SHP77 (cell line): ENCODE data around the gene TOB1.

Experiments
- DNase-seq, 2 experiments: peaks; one replicate each; lab custom pipeline; 2025; lab: John Stamatoyannopoulos, UW

The TOB1 gene

DNA sequence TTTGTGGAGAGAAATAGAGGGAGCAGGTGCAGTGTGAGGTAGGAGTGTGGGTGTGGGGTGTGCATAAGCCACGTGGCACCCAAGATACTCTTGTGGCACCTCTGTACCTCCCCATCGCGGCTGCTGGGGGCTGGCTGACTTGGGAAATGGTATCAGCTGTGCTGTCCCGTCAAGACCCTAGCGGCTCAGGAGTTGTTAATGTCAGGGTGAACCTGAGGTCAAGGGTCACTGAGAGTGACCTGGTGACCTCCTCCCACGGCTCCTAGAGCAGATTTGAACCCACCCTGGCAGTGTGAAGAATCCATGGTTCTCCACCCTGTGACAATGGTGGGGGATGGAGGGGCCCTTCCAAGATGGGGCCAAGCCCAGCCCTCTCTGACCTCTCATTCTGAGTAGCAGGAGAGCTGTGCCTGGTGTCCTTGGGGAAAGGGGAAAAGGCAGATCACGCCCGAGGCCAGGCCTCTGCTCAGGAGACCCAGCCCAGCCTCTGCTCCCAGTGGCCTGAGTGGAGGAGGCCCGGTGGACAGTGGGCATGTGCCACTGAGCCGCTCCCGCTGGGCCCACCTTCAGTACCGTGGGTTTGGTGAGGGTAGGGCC, 33.8 kb downstream of the TOB1 start:
- no peak for DNase-seq

DNA sequence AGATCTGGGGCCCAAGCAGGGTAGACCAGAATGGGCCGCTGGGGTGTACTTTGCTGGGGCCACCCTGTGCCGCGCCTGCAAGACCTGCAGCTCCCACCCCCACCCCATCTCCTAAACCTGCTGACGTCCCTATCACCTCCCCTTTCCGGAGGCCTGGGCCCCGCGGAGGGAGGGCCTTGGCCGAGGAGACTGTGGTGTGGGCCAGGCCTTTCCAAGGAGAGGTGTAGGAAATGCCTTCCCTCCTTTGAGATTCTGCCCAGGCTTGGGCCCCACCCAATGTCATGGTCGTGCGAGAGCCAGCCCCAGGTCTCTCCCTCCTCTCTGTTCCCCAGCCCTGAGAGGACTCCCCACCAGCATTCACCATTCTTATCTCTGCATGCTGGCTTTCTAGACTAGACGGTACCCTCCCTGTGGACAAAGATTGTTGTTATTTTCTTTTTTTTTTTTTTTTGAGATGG, 34.7 kb downstream of the TOB1 start:
- DNase-seq, result no peak

- DNase-seq, result no peak
Measured at GRCh38 chr17:50830994-50831393, 35.2 kb downstream of the TOB1 start.

- no peak for DNase-seq
Measured at GRCh38 chr17:50830352-50830751, 35.8 kb downstream of the TOB1 start.

DNA sequence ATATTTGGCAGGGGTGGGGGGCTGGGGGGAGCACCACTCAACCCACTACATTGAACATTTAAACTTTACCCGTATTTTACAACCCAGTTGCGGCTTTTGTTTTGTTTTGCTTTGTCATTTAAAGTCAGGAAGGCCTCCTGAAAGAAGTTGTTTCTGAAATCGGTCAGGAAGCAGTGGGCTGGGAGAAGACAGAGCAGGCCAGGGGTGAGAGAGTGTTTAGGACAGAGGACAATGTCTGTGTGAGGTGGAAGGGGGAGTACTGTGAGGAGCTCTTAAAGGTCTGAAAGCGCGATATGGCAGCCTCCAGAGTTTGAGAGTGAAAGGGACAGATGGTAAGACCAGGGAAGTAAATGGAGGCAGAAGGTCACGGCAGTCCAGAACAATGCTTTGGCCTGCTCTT, 36.8 kb downstream of the TOB1 start:
- DNase-seq, result no peak

GRCh38 chr17:50828508-50829170, 37.5 kb downstream of the TOB1 start:
- no peak for DNase-seq

DNA sequence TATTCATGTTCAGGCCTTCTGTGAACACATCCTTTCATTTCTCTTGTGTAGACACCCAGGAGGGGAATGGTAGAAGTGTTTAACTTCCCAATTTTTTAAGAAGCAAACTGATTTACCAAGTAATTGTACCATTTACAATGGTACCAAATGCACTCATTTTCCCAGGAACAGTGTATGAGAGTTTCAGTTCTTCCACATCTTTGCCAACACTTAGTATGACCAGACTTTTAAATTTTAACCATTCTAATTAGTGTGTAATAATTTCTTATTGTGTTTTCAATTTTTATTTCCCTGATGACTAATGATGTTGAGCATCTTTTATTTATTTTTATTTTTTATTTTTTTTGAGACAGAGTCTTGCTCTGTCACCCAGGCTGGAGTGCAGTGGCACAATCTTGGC, 41.0 kb downstream of the TOB1 start:
- DNase-seq, result no peak

DNA sequence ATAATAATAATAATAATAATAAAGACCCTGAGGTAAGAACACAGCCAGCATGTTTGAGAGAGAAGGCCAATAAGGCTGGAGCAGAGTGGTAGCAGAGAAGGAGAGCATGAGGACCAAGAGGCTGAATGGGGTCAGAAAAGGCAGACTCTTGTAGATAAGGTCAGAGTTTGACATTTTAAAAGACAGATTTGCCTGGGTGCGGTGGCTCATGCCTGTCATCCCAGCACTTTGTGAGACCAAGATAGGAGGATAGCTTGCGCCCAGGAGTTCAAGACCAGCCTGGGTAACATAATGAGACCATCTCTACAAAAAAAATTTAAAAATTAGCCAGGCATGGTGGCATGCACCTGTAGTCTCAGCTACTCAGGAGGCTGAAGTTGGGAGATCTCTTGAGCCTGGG, 41.7 kb downstream of the TOB1 start:
- no peak for DNase-seq

DNA sequence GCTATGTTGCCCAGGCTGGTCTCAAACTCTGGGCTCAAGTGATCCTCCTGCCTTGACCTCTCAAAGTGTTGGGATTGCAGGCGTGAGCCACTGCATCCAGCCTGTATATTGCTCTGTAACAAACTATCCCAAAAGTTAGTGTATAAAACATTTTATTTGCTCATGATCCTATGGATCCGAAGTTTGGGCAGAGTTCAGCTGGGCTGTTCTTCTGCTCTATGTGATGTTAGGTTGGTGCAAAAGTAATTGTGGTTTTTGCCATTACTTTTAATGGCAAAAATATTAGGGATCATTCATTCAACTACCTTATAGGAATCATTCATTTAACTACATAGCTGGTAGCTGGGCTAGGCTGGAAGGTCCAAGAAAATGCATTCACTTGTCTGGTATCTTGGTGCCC, 43.6 kb downstream of the TOB1 start:
- DNase-seq, result no peak

GRCh38 chr17:50820651-50821050, 45.5 kb downstream of the TOB1 start:
- DNase-seq, result no peak

DNA sequence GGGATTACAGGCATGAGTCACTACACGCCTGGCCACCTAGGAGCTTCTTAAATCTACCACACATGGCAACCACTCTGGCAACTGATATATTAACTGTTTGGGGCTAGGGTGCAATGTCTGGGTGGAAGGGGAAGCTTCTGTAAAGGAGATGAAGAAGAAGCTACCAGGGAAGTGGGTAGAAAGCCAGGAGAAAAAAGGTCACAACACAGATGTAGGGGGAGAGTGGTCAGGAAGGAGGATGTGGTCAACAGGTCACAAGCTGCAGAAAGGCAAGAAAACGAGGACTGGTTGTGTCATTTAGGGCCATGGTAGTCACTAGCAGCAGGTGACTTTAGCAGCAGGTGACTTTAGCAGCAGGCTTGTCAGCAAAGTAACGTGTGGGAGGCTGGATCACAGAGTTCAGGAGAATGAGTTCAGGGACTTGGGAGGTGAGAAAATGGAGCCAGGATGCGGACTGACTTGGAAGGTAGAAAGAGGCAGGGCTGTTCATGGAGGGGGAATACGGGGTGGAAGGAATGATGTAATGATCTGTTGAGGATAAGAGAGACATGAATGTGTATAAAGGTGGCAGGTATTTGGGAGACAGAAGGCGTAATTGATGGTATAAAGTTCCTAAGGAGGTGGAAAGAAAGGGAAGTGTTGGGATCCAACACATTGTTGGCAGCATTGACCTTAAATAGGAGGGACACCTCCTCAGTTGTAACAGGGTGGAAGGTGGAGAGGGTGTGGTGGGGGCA, 47.1 kb downstream of the TOB1 start:
- no peak for DNase-seq

- DNase-seq, result no peak
Measured at GRCh38 chr17:50818261-50818660, 47.9 kb downstream of the TOB1 start.

- no peak for DNase-seq
Measured at GRCh38 chr17:50817838-50818237, 48.3 kb downstream of the TOB1 start.

DNA sequence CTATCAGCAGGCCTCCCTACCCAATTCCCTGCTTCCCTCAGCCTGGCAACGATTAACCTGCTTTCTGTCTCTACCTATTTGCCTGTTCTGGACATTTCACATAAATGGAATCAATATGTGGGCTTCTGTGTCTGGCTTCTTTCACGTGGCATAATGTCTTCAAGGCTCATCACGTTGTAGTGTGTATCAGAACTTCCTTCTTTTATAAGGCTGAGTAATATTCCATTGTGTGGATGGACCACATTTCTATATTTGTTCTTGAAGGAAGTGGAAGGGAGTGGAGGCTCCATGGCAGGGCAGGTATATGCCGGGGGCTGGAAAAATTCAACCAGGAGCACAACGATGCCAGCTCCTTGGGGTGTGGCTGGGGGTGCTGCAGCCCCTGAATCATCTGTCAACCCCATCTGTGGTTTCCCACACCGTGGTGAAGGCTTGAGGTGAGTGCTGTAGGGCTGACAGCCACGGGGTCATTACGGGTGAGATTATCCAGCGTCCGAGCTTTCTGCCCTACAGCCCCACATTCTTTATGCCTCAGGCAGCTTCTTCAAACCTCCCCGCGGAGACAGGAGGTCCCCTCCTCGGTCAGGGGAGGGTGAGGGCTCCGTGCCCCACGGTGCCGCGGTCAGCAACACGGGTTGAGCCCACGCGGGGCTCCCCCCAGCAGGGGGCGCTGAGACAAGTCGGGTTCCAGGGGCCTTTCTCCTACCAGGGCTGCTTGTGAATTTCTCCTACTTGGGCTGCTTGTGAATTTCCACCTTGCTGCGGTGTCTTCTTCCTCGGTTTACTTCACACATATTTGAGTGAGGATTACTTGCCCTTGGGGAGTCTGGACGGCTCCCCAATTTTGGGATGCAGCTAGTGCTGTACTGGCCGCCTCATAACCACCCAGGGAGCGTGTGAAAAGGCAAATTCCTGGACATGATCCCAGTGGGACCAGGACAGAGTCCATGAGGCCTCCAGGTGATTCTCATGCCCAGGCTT, 49.1 kb downstream of the TOB1 start:
- DNase-seq, result peak; percentile 15 to 29

DNA sequence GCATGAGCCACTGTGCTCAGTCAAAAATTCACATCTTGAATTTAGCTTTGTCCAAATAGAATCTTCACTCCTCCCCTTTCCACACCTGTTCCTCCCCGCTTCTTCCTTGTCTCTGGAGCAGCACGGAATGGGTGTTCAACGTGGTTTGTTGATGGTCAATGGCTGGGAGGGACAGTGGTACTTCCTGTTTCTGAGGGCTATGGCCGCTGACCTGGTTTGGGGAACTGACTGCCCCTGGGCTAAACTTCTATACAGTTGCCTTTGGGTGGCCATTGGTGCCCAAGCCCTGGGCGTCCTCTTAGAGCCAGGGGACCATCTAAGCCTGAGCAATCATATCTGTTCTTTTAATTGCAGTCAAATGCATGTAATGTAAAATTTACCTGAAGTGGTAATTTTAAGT, 49.9 kb downstream of the TOB1 start:
- no peak for DNase-seq

- no peak for DNase-seq
Measured at GRCh38 chr17:50815400-50815799, 50.8 kb downstream of the TOB1 start.

DNA sequence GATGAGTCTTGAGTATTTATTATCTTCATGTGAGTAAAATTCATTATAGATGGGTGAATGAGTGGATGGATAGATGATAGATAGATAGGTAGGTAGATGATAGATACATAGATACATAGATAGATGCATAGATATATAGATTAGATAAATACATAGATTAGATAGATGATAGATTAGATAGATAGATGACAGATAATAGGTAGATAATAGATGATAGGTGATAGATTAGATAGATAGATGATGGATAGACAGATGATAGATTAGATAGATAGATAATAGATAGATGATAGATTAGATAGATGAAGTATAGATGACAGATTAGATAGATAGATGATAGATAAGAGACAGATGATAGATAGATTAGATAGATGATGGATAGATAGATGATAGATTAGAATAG, 52.6 kb downstream of the TOB1 start:
- no peak for DNase-seq
